Activated CD4-positive, alpha-beta T cell treated with anti-CD3 and anti-CD28 coated beads for 36 hours (primary cell): Measurements from ENCODE around the gene TMEM269. TPM values are rescaled to one million over a fixed set of nuclear protein-coding genes. Genes with fewer than 3 reads are reported as not detected.

Source experiments
- ATAC-seq: fragments of 200-7000 bp; cut with Tn5 transposase; one replicate; pipeline ENCODE4 v1.10.0; 2021; ENCODE audit warnings: mild to moderate bottlenecking, moderate library complexity
- CTCF ChIA-PET: fragments of 350-600 bp; sonication (Branson Sonifier 250); formaldehyde crosslinking; loops from one replicate; lab custom pipeline; 2021; ENCODE audit warnings: antibody characterized with exemption; lab: Charles Lee
- POLR2A ChIA-PET: fragments of 350-600 bp; sonication (Branson Sonifier 250); formaldehyde crosslinking; loops from one replicate; lab custom pipeline; 2021; ENCODE audit warnings: antibody characterized with exemption, inconsistent platforms; lab: Charles Lee
- DNase-seq: peaks from one replicate; pipeline ENCODE4 v3.0.0-alpha.2; 2020
- H3K27ac Mint-ChIP-seq: one replicate; pipeline ENCODE4 v1.8.0; 2021; ENCODE audit warnings: mixed read lengths
- H3K27me3 Mint-ChIP-seq: one replicate; pipeline ENCODE4 v1.8.0; 2021; ENCODE audit warnings: mixed read lengths
- H3K36me3 Mint-ChIP-seq: one replicate; pipeline ENCODE4 v1.8.0; 2021; ENCODE audit warnings: low read depth, mixed read lengths
- H3K4me1 Mint-ChIP-seq: one replicate; pipeline ENCODE4 v1.8.0; 2021; ENCODE audit warnings: mixed read lengths
- H3K4me3 Mint-ChIP-seq: one replicate; pipeline ENCODE4 v1.8.0; 2021; ENCODE audit warnings: mild to moderate bottlenecking, moderate library complexity, mixed read lengths
- H3K9me3 Mint-ChIP-seq: one replicate; pipeline ENCODE4 v1.8.0; 2021; ENCODE audit warnings: low read depth, mixed read lengths
- intact Hi-C, 2 experiments: fragments of 100-400 bp; cut with DNase I in 1 of 2; cut with micrococcal nuclease in 1 of 2; formaldehyde crosslinking; loops; one replicate each; pipeline versions ENCODE4 v1.14.2 to v1.15.1; 2022 to 2024; cut with DNase I, micrococcal nuclease
- total RNA-seq, 2 experiments: library from RNA; stranded (reverse); gene quantifications; one replicate each; pipeline ENCODE4 v1.2.3, GENCODE V29; 2021

The TMEM269 gene
- total RNA-seq, 2 experiments from 2014 or later = 0.19 to 0.48 TPM

DNA sequence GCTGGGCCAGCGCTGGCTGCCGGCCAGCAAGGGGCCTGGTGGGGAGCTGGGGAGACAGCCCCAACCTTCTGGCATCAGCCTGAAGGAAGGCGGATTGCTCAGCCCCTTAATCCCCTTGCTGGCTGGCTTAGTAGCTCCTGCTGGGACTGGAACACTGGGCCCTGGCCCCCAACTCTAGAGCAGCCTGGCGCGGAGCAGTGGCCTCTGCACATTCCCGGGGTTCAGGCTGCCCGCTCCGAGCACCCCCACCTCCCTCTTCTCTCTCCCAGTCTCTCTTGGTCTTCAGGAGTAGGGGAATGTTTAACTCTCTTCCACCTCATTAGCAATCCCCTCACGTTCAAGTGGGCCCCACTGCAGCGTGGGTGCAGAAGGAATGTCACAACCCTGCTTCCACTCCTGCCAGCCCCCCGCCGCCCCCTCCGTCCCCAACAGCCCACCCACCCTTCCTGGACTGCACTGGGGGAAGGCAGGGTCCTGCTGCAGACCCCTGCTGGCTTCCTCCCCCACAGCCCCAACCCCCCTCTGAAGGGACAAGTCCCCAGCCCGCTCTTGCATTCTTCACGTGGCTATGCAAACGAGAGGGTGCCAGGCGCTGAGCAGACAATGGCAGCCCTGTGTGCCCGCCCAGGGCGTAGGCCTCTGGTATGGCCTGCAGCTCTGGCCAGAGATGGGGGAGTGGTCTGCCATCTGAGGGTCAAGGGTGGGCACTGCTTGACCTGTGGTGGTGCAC is 43.8 kb upstream of the TMEM269 start:
- POLR2A ChIA-PET = no interaction called here
- no peak overlapping the region for H3K4me3 Mint-ChIP-seq
- ATAC-seq (no peak), DNase-seq (no peak)
- CTCF ChIA-PET = no interaction called here
- no peaks in the 10 kb centered on the region for H3K27me3 Mint-ChIP-seq
- H3K36me3 Mint-ChIP-seq = no peaks in the 10 kb centered on the region
- no peaks in the 10 kb centered on the region for H3K9me3 Mint-ChIP-seq
- intact Hi-C loops = no loop called here
- H3K27ac Mint-ChIP-seq = no peak overlapping the region
- peaks cover 7% of the 10 kb centered on the region for H3K4me1 Mint-ChIP-seq

GRCh38 chr1:42741706-42742105 is 43.1 kb upstream of the TMEM269 start:
- no peaks in the 10 kb centered on the region for H3K27me3 Mint-ChIP-seq
- no peak overlapping the region for H3K4me3 Mint-ChIP-seq
- H3K4me1 Mint-ChIP-seq = peaks cover 7% of the 10 kb centered on the region
- intact Hi-C loops = no loop called here
- no peak overlapping the region for H3K27ac Mint-ChIP-seq
- ChIA-PET POLR2A (no interaction called here), CTCF (no interaction called here)
- DNase-seq (no peak), ATAC-seq (no peak)
- peaks cover 2% of the 10 kb centered on the region for H3K36me3 Mint-ChIP-seq
- no peaks in the 10 kb centered on the region for H3K9me3 Mint-ChIP-seq

GRCh38 chr1:42742141-42742540 is 42.6 kb upstream of the TMEM269 start:
- no peaks in the 10 kb centered on the region for H3K9me3 Mint-ChIP-seq

DNA sequence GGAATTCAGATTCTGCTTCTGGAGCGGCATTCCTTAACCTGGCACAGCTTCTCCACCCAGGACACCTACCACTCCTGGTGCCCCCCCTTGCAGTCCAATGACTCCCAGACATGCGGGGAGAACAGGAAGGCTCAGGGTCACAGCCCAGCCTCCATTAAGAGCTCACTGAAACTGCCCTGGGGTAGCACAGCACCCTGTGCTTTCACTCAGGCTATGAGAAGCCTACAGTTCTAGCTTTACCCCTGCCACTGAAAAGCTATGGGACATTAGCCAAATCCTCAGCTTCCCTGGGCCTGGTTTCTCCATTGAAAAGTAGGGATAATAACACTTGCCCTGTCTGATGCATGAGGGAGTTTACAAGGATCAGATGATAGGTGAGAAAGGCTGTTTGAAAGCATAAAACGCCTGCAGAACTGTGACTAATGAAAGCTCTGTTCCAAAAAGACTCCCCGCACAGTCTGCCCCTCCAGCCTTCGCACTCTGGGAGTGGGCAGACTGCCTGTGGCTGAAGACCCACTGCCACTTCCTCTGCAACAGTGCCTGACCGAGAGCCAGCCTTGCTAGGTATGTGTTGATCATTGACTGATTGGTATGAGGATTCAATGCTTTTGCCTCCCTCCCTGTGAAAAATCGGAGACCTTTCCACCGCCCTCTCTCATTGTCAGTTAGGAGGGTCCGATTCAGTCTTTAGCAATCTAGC is 42.0 kb upstream of the TMEM269 start:
- Mint-ChIP-seq H3K27me3 (no peaks in the 10 kb centered on the region), H3K27ac (no peak overlapping the region)
- intact Hi-C loops = no loop called here

More at GRCh38 chr1:42742141-42742540, 42.6 kb upstream of the TMEM269 start:
- POLR2A ChIA-PET = no interaction called here
- CTCF ChIA-PET = no interaction called here
- intact Hi-C loops = no loop called here
- Mint-ChIP-seq H3K27ac (no peak overlapping the region), H3K4me1 (peaks cover 3% of the 10 kb centered on the region), H3K36me3 (peaks cover 4% of the 10 kb centered on the region), H3K27me3 (no peaks in the 10 kb centered on the region), H3K4me3 (no peak overlapping the region)
- DNase-seq (no peak), ATAC-seq (no peak)

DNA sequence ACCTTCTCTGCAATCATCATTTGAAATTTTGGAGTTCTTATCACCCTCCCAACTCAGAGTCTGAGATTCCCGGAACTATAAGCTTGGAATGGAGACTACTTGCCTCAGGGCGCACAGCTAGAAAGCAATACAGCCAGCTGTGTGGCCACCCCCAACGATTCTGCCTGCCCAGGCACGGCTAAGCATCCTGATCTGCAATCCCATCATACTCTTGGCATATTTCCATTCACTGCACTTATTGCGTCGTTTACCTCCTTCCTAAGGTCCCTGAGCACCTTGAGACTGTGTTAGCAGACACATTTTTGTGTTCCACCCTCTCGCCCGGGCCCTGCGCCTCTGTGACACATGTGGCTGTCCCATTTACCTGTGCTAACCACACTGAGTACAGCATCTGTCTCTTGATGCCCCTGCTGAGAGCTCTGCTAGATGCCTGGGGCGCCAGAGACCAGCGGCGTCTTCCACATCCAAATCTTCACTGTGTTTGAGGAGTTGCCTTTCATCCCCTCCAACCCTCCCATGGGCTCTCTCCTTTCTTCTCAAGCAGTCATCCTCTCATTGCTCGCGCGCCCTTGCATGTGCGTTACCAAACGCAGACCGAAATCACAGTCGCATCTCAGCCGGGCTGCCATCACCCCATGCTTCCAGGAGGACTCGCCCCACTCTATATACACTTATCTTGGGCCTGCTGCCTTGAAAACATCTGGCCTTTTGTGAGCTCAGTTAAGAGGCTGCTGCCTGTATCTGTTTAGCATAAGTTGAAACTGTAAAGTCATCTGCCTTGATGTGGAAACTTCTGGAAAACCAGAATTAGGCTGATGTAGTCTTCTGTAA is 41.3 kb upstream of the TMEM269 start:
- CTCF ChIA-PET = interaction anchor here (0.7 to 1.0 kb wide), 2 partner anchors 23 to 39 kb away, joined by 3 to 4 read pairs; partner anchors contain the start of genes C1orf50 and P3H1
- Mint-ChIP-seq H3K4me1 (no peaks in the 10 kb centered on the region), H3K27me3 (no peaks in the 10 kb centered on the region), H3K4me3 (no peak overlapping the region), H3K27ac (no peak overlapping the region), H3K36me3 (peaks cover 8% of the 10 kb centered on the region), H3K9me3 (no peaks in the 10 kb centered on the region)
- ATAC-seq = no peak
- no peak for DNase-seq
- intact Hi-C loops = no loop called here
- POLR2A ChIA-PET = no interaction called here

More for the DNA sequence above, 42.0 kb upstream of the TMEM269 start:
- Mint-ChIP-seq H3K36me3 (peaks cover 4% of the 10 kb centered on the region), H3K4me1 (no peaks in the 10 kb centered on the region), H3K9me3 (no peaks in the 10 kb centered on the region), H3K4me3 (no peak overlapping the region)
- DNase-seq (no peak), ATAC-seq (no peak)
- CTCF ChIA-PET = interaction anchor here (0.5 to 0.7 kb wide), 2 partner anchors 34 to 40 kb away, joined by 4 read pairs; no protein-coding TSS in a partner anchor
- POLR2A ChIA-PET = no interaction called here

DNA sequence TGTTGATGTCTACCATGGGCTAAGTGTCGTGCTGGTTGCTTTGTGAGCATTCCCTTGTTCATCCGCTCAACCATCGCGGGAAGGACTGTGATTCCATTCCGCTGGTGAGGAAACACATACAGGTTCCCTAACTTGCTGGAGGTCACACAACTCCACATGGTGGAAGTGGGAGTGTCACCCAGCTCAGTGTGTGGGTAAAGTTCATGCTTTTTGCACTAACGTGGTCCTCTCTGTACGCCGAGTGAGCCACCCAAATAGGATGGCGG is 40.7 kb upstream of the TMEM269 start:
- ChIA-PET CTCF (interaction anchor here (1.0 kb wide), 1 partner anchor 23 kb away, joined by 3 read pairs; the partner anchor contains the start of genes C1orf50 and P3H1), POLR2A (no interaction called here)
- no peak overlapping the region for H3K4me3 Mint-ChIP-seq
- DNase-seq (no peak), ATAC-seq (no peak)
- H3K27ac Mint-ChIP-seq = no peak overlapping the region
- intact Hi-C loops = no loop called here
- peaks cover 9% of the 10 kb centered on the region for H3K36me3 Mint-ChIP-seq
- H3K4me1 Mint-ChIP-seq = no peaks in the 10 kb centered on the region
- H3K27me3 Mint-ChIP-seq = no peaks in the 10 kb centered on the region
- H3K9me3 Mint-ChIP-seq = no peaks in the 10 kb centered on the region

GRCh38 chr1:42745851-42746250 is 38.9 kb upstream of the TMEM269 start:
- POLR2A ChIA-PET = interaction anchor here (0.6 kb wide), 1 partner anchor 21 kb away, joined by 3 read pairs; the partner anchor contains the start of genes C1orf50 and P3H1
- Mint-ChIP-seq H3K9me3 (no peaks in the 10 kb centered on the region), H3K27ac (no peak overlapping the region), H3K36me3 (peaks cover 22% of the 10 kb centered on the region), H3K4me1 (no peaks in the 10 kb centered on the region), H3K27me3 (no peaks in the 10 kb centered on the region), H3K4me3 (no peak overlapping the region)
- ATAC-seq (no peak), DNase-seq (no peak)
- intact Hi-C loops = loop anchor here (5.0 kb wide), 2 partner anchors 169 to 404 kb away; no protein-coding TSS in a partner anchor
- CTCF ChIA-PET = interaction anchor here (1.1 kb wide), 1 partner anchor 170 kb away, joined by 4 read pairs; no protein-coding TSS in a partner anchor

- H3K27ac Mint-ChIP-seq = no peak overlapping the region
- H3K27me3 Mint-ChIP-seq = no peaks in the 10 kb centered on the region
- no peaks in the 10 kb centered on the region for H3K9me3 Mint-ChIP-seq
- intact Hi-C loops = loop anchor here (1.0 to 5.0 kb wide), 4 partner anchors 168 to 599 kb away; no protein-coding TSS in a partner anchor
- DNase-seq = no peak
- ChIA-PET POLR2A (no interaction called here), CTCF (interaction anchor here (1.0 to 1.1 kb wide), 2 partner anchors 168 to 171 kb away, joined by 4 to 6 read pairs; no protein-coding TSS in a partner anchor)
- no peak for ATAC-seq
- no peaks in the 10 kb centered on the region for H3K4me1 Mint-ChIP-seq
- H3K4me3 Mint-ChIP-seq = no peak overlapping the region
- H3K36me3 Mint-ChIP-seq = peaks cover 23% of the 10 kb centered on the region
Measured at GRCh38 chr1:42746436-42747105, 38.2 kb upstream of the TMEM269 start.

- ATAC-seq (peak; percentile 39), DNase-seq (peak; percentile 67)
- intact Hi-C loops = loop anchor here (1.0 to 5.0 kb wide), 4 partner anchors 169 to 600 kb away; no protein-coding TSS in a partner anchor
- no peaks in the 10 kb centered on the region for H3K27me3 Mint-ChIP-seq
- no peaks in the 10 kb centered on the region for H3K9me3 Mint-ChIP-seq
- POLR2A ChIA-PET = no interaction called here
- H3K27ac Mint-ChIP-seq = no peak overlapping the region
- CTCF ChIA-PET = interaction anchor here (1.0 to 1.1 kb wide), 3 partner anchors 8 to 172 kb away, joined by 3 to 6 read pairs (median 4); no protein-coding TSS in a partner anchor
- peaks cover 29% of the 10 kb centered on the region for H3K36me3 Mint-ChIP-seq
- no peaks in the 10 kb centered on the region for H3K4me1 Mint-ChIP-seq
- H3K4me3 Mint-ChIP-seq = no peak overlapping the region
Measured at GRCh38 chr1:42747125-42747524, 37.7 kb upstream of the TMEM269 start.

GRCh38 chr1:42748021-42748420 is 36.8 kb upstream of the TMEM269 start:
- POLR2A ChIA-PET = no interaction called here
- no peak for DNase-seq
- no peak overlapping the region for H3K27ac Mint-ChIP-seq
- no peak for ATAC-seq
- peaks cover 35% of the 10 kb centered on the region for H3K36me3 Mint-ChIP-seq
- H3K4me3 Mint-ChIP-seq = no peak overlapping the region
- no peaks in the 10 kb centered on the region for H3K27me3 Mint-ChIP-seq
- no peaks in the 10 kb centered on the region for H3K4me1 Mint-ChIP-seq
- no peaks in the 10 kb centered on the region for H3K9me3 Mint-ChIP-seq
- CTCF ChIA-PET = interaction anchor here (0.6 to 1.0 kb wide), 3 partner anchors 9 to 1036 kb away, joined by 3 to 4 read pairs (median 3); no protein-coding TSS in a partner anchor
- intact Hi-C loops = loop anchor here (5.0 kb wide), 2 partner anchors 171 to 406 kb away; no protein-coding TSS in a partner anchor
